ENCODE results near the gene PIM3. TPM values are rescaled to one million over a fixed set of nuclear protein-coding genes. Genes with fewer than 3 reads are reported as not detected.
"Not testable (repeated sequence)": the region's sequence is repeated elsewhere in the genome, so short reads cannot be mapped to it uniquely, and the experiment has no call there.

PIM3 gene
- total RNA-seq, 4 donors from 2014 or later: 31.7 to 106 (median 53.6) TPM

- Histone ChIP-seq H3K4me1 (no peaks in the 10 kb centered on the region), H3K4me3 (no peak overlapping the region), H3K27me3 (no peaks in the 10 kb centered on the region), H3K36me3 (no peaks in the 10 kb centered on the region), H3K27ac (no peak overlapping the region), H3K9me3 (no peaks in the 10 kb centered on the region)
- TF ChIP-seq POLR2A (IDR thresholded peaks at IDR 0.05): no peak
- TF ChIP-seq, protein P1, sequence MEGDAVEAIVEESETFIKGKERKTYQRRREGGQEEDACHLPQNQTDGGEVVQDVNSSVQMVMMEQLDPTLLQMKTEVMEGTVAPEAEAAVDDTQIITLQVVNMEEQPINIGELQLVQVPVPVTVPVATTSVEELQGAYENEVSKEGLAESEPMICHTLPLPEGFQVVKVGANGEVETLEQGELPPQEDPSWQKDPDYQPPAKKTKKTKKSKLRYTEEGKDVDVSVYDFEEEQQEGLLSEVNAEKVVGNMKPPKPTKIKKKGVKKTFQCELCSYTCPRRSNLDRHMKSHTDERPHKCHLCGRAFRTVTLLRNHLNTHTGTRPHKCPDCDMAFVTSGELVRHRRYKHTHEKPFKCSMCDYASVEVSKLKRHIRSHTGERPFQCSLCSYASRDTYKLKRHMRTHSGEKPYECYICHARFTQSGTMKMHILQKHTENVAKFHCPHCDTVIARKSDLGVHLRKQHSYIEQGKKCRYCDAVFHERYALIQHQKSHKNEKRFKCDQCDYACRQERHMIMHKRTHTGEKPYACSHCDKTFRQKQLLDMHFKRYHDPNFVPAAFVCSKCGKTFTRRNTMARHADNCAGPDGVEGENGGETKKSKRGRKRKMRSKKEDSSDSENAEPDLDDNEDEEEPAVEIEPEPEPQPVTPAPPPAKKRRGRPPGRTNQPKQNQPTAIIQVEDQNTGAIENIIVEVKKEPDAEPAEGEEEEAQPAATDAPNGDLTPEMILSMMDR (IDR thresholded peaks at IDR 0.05): no peak
- no peak for DNase-seq
- intact Hi-C loops (cut with DNase I; ENCODE audit: low total_unique reads): no loop called here
These were observed 17.0 kb downstream of the PIM3 start for GRCh38 chr22:49977578-49977977.

DNA sequence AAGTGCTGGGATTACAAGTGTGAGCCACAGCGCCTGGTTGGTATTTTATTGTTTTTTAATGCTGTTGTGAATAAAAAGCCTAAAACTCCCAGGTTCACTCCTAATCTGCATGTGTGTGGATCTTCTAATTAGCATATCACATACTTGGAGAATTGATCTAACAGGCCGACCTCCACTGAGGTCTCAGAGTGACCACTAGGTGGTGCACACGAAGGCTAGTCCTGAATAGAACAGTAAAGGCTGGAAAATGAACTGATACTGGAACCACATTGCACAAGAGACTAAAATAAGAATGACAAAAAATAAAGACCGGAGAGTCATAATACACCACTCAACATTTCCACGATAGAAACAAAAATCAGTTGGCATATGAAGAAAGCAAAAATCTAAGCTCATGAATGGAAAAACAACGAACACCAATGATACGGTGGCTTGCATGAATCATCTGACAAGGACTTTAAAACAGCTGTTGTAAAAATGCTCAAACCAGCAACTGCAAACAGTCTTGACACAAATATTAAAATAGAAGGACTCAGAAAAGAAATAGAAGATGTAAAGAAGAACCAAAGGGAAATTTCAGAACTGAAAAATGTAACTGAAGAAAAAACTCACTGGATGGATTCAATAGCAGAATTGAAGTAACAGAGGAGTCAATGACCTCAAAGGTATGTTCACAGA is 19.2 kb downstream of the PIM3 start:
- H3K27ac ChIP-seq: no peak overlapping the region
- H3K4me3 ChIP-seq: no peak overlapping the region
- DNase-seq: no peak
- H3K4me1 ChIP-seq: peaks cover 0 to 5% of the 10 kb centered on the region in 2 donors
- intact Hi-C loops (cut with DNase I; ENCODE audit: low total_unique reads): no loop called here
- no peaks in the 10 kb centered on the region for H3K36me3 ChIP-seq
- H3K9me3 ChIP-seq: no peaks in the 10 kb centered on the region
- TF ChIP-seq POLR2A (IDR thresholded peaks at IDR 0.05): no peak
- TF ChIP-seq, protein P1 (IDR thresholded peaks at IDR 0.05): peak in 2 of 4 experiments; percentile 14 to 15
- no peaks in the 10 kb centered on the region for H3K27me3 ChIP-seq

GRCh38 chr22:49981799-49982198 is 21.2 kb downstream of the PIM3 start:
- H3K4me1 ChIP-seq; H3K27ac ChIP-seq; H3K36me3 ChIP-seq; H3K9me3 ChIP-seq; H3K4me3 ChIP-seq; H3K27me3 ChIP-seq; intact Hi-C loops (cut with DNase I; ENCODE audit: low total_unique reads); DNase-seq: not testable (repeated sequence)

GRCh38 chr22:49983148-49984042 is 22.8 kb downstream of the PIM3 start:
- TF ChIP-seq, protein P1 (IDR thresholded peaks at IDR 0.05): peak; percentile 17 to 38 (median 24)
- no peak for TF ChIP-seq POLR2A (IDR thresholded peaks at IDR 0.05)
- Histone ChIP-seq H3K27me3 (no peaks in the 10 kb centered on the region), H3K36me3 (no peaks in the 10 kb centered on the region), H3K27ac (no peak overlapping the region), H3K4me1 (peaks cover 0 to 5% of the 10 kb centered on the region in 2 donors), H3K9me3 (peaks cover 0 to 2% of the 10 kb centered on the region in 2 donors), H3K4me3 (no peak overlapping the region)
- peak; percentile 15 to 27 for DNase-seq
- intact Hi-C loops (cut with DNase I; ENCODE audit: low total_unique reads): no loop called here

- H3K9me3 ChIP-seq: peaks cover 0 to 10% of the 10 kb centered on the region in 2 donors
- H3K27ac ChIP-seq: no peak overlapping the region
- H3K27me3 ChIP-seq: no peaks in the 10 kb centered on the region
- intact Hi-C loops (cut with DNase I; ENCODE audit: low total_unique reads): no loop called here
- H3K36me3 ChIP-seq: no peaks in the 10 kb centered on the region
- H3K4me1 ChIP-seq: peaks cover 0 to 5% of the 10 kb centered on the region in 2 donors
- no peak for DNase-seq
- no peak for TF ChIP-seq POLR2A (IDR thresholded peaks at IDR 0.05)
- TF ChIP-seq, protein P1 (IDR thresholded peaks at IDR 0.05): no peak
- no peak overlapping the region for H3K4me3 ChIP-seq
These were observed 25.8 kb downstream of the PIM3 start for GRCh38 chr22:49986325-49986724.

GRCh38 chr22:49989826-49990225 is 29.3 kb downstream of the PIM3 start:
- DNase-seq; H3K4me1 ChIP-seq; H3K27me3 ChIP-seq; intact Hi-C loops (cut with DNase I; ENCODE audit: low total_unique reads); H3K27ac ChIP-seq; H3K4me3 ChIP-seq; H3K36me3 ChIP-seq: not testable (repeated sequence)
- peaks cover 0 to 12% of the 10 kb centered on the region in 2 donors for H3K9me3 ChIP-seq

All from uterus (tissue), 4 donors.